T-helper 1 cell (primary cell): ENCODE data around the gene GPRIN1.
"Not testable (repeated sequence)": the region's sequence is repeated elsewhere in the genome, so short reads cannot be mapped to it uniquely, and the experiment has no call there.

Experiments used
- DNase-seq, 5 donors: peaks; one replicate each; pipeline ENCODE4 v3.0.0-alpha.2; 2012 to 2020

GPRIN1 gene

GRCh38 chr5:176621661-176622079 lies 11.7 kb upstream of the GPRIN1 start:
- DNase-seq, result no peak

- no peak for DNase-seq
Measured at GRCh38 chr5:176620333-176620981, 10.5 kb upstream of the GPRIN1 start.

- DNase-seq, result no peak
Measured at GRCh38 chr5:176619569-176620332, 9.8 kb upstream of the GPRIN1 start.

- DNase-seq, result peak; percentile 55 to 80 (median 62)
Measured at GRCh38 chr5:176619203-176619568, 9.2 kb upstream of the GPRIN1 start.

GRCh38 chr5:176618783-176619182 lies 8.8 kb upstream of the GPRIN1 start:
- no peak for DNase-seq

- DNase-seq, result no peak
Measured at GRCh38 chr5:176616511-176616910, 6.6 kb upstream of the GPRIN1 start.

- DNase-seq, result no peak
Measured at GRCh38 chr5:176614805-176615478, 5.0 kb upstream of the GPRIN1 start.

GRCh38 chr5:176612855-176613254 lies 2.9 kb upstream of the GPRIN1 start:
- DNase-seq, result no peak

- no peak for DNase-seq
Measured at GRCh38 chr5:176612008-176612407, 2.1 kb upstream of the GPRIN1 start.

- peak in 4 of 5 donors; percentile 41 to 49 (median 44) for DNase-seq
Measured at GRCh38 chr5:176611435-176611834, 1.5 kb upstream of the GPRIN1 start.

GRCh38 chr5:176610435-176610773 lies 448 bp upstream of the GPRIN1 start:
- no peak for DNase-seq

- no peak for DNase-seq
Measured at GRCh38 chr5:176608937-176609723, 826 bp downstream of the GPRIN1 start.

GRCh38 chr5:176608142-176608705 lies 1.7 kb downstream of the GPRIN1 start:
- no peak for DNase-seq

- DNase-seq, result no peak
Measured at GRCh38 chr5:176606875-176607274, 3.1 kb downstream of the GPRIN1 start.

GRCh38 chr5:176606032-176606431 lies 3.9 kb downstream of the GPRIN1 start:
- DNase-seq, result no peak

GRCh38 chr5:176603091-176603490 lies 6.9 kb downstream of the GPRIN1 start:
- DNase-seq, result no peak

- DNase-seq, result no peak
Measured at GRCh38 chr5:176601901-176602482, 8.0 kb downstream of the GPRIN1 start.

GRCh38 chr5:176599749-176600430 lies 10.1 kb downstream of the GPRIN1 start:
- DNase-seq, result not testable (repeated sequence)

GRCh38 chr5:176597417-176598389 lies 12.3 kb downstream of the GPRIN1 start:
- no peak for DNase-seq

GRCh38 chr5:176596689-176597416 lies 13.1 kb downstream of the GPRIN1 start:
- DNase-seq, result peak; percentile 47 to 67 (median 64)
